PFSK-1 (cell line): ENCODE data around the gene CCDC85C.

Experiments
- FOXP2 ChIP-seq: optimal IDR thresholded peaks from 2 replicates; pipeline ENCODE3; 2011; ENCODE audit warnings: borderline replicate concordance, control low read depth, inconsistent platforms; ENCODE audit not compliant: insufficient read depth; ENCODE audit errors: extremely low read length, extremely low read depth
- POLR2AphosphoS5 ChIP-seq: IDR thresholded peaks from 2 replicates; pipeline ENCODE4 v1.6.1; 2012; ENCODE audit warnings: low read depth, mild to moderate bottlenecking, control low read depth, low read length, moderate library complexity
- SIN3A ChIP-seq: IDR thresholded peaks from 2 replicates; pipeline ENCODE4 v1.6.1; 2012; ENCODE audit warnings: mild to moderate bottlenecking, low read length, moderate library complexity, borderline replicate concordance; ENCODE audit not compliant: insufficient read depth
- TAF1 ChIP-seq: IDR thresholded peaks from 2 replicates; pipeline ENCODE4 v1.6.1; 2012; ENCODE audit warnings: low read length, control low read depth, borderline replicate concordance; ENCODE audit not compliant: insufficient read depth
- TF ChIP-seq, protein P1 (sequence below), 2 experiments: IDR thresholded peaks; 2 replicates each; pipeline versions ENCODE4 v1.6.1 to v1.8.0; 2011 to 2012; ENCODE audit warnings: low read depth in 2 of 2, low read length in 2 of 2, control low read depth in 1 of 2, inconsistent platforms in 1 of 2, mild to moderate bottlenecking in 1 of 2, moderate library complexity in 1 of 2; ENCODE audit not compliant: insufficient read depth in 1 of 2

DNA sequence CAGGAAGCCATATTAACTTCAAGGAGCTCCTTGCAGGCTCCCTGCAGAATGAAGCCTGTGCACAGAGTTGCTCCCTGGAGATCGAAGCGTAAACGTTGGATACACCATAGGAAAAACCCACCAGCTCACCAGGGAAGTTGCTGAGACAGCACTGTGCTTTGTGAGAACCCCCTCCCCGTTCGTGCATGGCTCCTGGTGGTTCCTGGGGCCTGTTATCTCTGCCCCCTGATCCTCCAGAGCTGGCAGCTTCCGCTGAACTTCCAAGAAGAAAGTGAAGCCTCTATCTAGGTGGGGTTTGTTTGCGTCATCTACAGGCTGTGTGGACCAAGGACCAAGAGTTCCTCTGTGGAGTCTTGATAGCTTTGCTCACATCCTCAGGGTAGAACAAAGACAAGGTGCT lies 2.4 kb upstream of the CCDC85C start:
- TF ChIP-seq POLR2AphosphoS5 (no peak), TAF1 (no peak), SIN3A (no peak), FOXP2 (no peak)
- TF ChIP-seq, protein P1, sequence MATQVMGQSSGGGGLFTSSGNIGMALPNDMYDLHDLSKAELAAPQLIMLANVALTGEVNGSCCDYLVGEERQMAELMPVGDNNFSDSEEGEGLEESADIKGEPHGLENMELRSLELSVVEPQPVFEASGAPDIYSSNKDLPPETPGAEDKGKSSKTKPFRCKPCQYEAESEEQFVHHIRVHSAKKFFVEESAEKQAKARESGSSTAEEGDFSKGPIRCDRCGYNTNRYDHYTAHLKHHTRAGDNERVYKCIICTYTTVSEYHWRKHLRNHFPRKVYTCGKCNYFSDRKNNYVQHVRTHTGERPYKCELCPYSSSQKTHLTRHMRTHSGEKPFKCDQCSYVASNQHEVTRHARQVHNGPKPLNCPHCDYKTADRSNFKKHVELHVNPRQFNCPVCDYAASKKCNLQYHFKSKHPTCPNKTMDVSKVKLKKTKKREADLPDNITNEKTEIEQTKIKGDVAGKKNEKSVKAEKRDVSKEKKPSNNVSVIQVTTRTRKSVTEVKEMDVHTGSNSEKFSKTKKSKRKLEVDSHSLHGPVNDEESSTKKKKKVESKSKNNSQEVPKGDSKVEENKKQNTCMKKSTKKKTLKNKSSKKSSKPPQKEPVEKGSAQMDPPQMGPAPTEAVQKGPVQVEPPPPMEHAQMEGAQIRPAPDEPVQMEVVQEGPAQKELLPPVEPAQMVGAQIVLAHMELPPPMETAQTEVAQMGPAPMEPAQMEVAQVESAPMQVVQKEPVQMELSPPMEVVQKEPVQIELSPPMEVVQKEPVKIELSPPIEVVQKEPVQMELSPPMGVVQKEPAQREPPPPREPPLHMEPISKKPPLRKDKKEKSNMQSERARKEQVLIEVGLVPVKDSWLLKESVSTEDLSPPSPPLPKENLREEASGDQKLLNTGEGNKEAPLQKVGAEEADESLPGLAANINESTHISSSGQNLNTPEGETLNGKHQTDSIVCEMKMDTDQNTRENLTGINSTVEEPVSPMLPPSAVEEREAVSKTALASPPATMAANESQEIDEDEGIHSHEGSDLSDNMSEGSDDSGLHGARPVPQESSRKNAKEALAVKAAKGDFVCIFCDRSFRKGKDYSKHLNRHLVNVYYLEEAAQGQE (IDR thresholded peaks at IDR 0.05; ENCODE audit: insufficient read depth in 1 of 2, low read depth in 2 of 2, low read length in 2 of 2) = no peak
